HEK293 (cell line): ENCODE measurements around the gene CYP3A7.

Experiments used
- CTCF ChIA-PET: fragments of 350-600 bp; formaldehyde crosslinking; extraction: SDS; loops from one replicate; lab custom pipeline; 2021; ENCODE audit warnings: antibody characterized with exemption; lab: Yijun Ruan, JAX
- POLR2A ChIA-PET: fragments of 300-600 bp; formaldehyde crosslinking; extraction: SDS; loops from one replicate; lab custom pipeline; 2020; ENCODE audit warnings: antibody characterized with exemption, inconsistent platforms; lab: Yijun Ruan, JAX
- H3K27ac ChIP-seq: fragments of 200-500 bp; sonication (Bioruptor generic); 2 replicates; pipeline ENCODE4 v1.5.1; 2014; ENCODE audit warnings: low read depth, low read length, control low read depth, inconsistent platforms; ENCODE audit errors: extremely low read depth
- H3K36me3 ChIP-seq, 2 experiments: fragments of 200-500 bp in 1 of 2; sonication (Bioruptor generic) in 1 of 2; 1 replicate in 1 of 2; 2 replicates in 1 of 2; pipeline ENCODE4 v1.5.1; 2014 to 2017; ENCODE audit warnings: inconsistent platforms in 2 of 2, low read length in 2 of 2; ENCODE audit not compliant: control insufficient read depth in 2 of 2, insufficient read depth in 1 of 2
- H3K4me1 ChIP-seq: fragments of 200-500 bp; sonication (Bioruptor generic); 2 replicates; pipeline ENCODE4 v1.5.1; 2014; ENCODE audit warnings: mild to moderate bottlenecking, low read length, inconsistent platforms; ENCODE audit not compliant: control insufficient read depth, insufficient read depth
- H3K4me3 ChIP-seq: 2 replicates; pipeline ENCODE4 v1.5.1; 2011; ENCODE audit warnings: low read depth, mild to moderate bottlenecking, control low read depth, low read length, moderate library complexity
- H3K9me3 ChIP-seq: fragments of 200-500 bp; sonication (Bioruptor generic); 2 replicates; pipeline ENCODE4 v1.5.1; 2014; ENCODE audit warnings: low read depth, low read length, inconsistent platforms; ENCODE audit not compliant: control insufficient read depth, insufficient read depth
- TCF7L2 ChIP-seq: IDR thresholded peaks from 2 replicates; pipeline ENCODE4 v1.6.1; 2011; ENCODE audit warnings: low read depth, mild to moderate bottlenecking, inconsistent platforms, low read length, moderate library complexity, borderline replicate concordance
- ZBTB6 ChIP-seq: fragments of 450-650 bp; formaldehyde crosslinking; IDR thresholded peaks from 2 replicates; pipeline ENCODE4 v1.5.1; 2017; ENCODE audit warnings: missing biosample characterization, missing genetic modification characterization
- ZFP69B ChIP-seq: fragments of 450-650 bp; formaldehyde crosslinking; IDR thresholded peaks from 2 replicates; pipeline ENCODE4 v1.5.1; 2016; ENCODE audit warnings: missing biosample characterization, missing genetic modification characterization
- ZNF248 ChIP-seq: fragments of 450-650 bp; formaldehyde crosslinking; IDR thresholded peaks from 2 replicates; pipeline ENCODE4 v1.5.1; 2017; ENCODE audit warnings: missing biosample characterization, missing genetic modification characterization
- ZNF548 ChIP-seq: fragments of 450-650 bp; formaldehyde crosslinking; IDR thresholded peaks from 2 replicates; pipeline ENCODE4 v1.5.1; 2016; ENCODE audit warnings: missing biosample characterization, missing genetic modification characterization
- ZNF560 ChIP-seq: fragments of 450-650 bp; formaldehyde crosslinking; IDR thresholded peaks from 2 replicates; pipeline ENCODE4 v1.5.1; 2017; ENCODE audit warnings: missing biosample characterization, missing genetic modification characterization, borderline replicate concordance
- ZNF624 ChIP-seq: fragments of 450-650 bp; formaldehyde crosslinking; IDR thresholded peaks from 2 replicates; pipeline ENCODE4 v1.5.1; 2017; ENCODE audit warnings: missing biosample characterization, missing genetic modification characterization
- ZNF677 ChIP-seq: fragments of 450-650 bp; IDR thresholded peaks from 2 replicates; pipeline ENCODE4 v1.5.0; 2018; ENCODE audit warnings: missing biosample characterization, mild to moderate bottlenecking, missing genetic modification characterization, moderate library complexity
- ZNF707 ChIP-seq: fragments of 450-650 bp; formaldehyde crosslinking; IDR thresholded peaks from 2 replicates; pipeline ENCODE4 v1.5.1; 2016; ENCODE audit warnings: missing biosample characterization, missing genetic modification characterization
- ZNF843 ChIP-seq: fragments of 450-650 bp; formaldehyde crosslinking; IDR thresholded peaks from 2 replicates; pipeline ENCODE4 v1.5.1; 2016; ENCODE audit warnings: missing biosample characterization, missing genetic modification characterization
- ZSCAN16 ChIP-seq: fragments of 450-650 bp; formaldehyde crosslinking; IDR thresholded peaks from 2 replicates; pipeline ENCODE4 v1.5.1; 2016; ENCODE audit warnings: missing biosample characterization, missing genetic modification characterization
- TF ChIP-seq, protein P1 (sequence below): fragments of 450-650 bp; formaldehyde crosslinking; IDR thresholded peaks from 2 replicates; pipeline ENCODE4 v1.5.1; 2016; ENCODE audit warnings: missing biosample characterization, missing genetic modification characterization
- TF ChIP-seq, protein P2 (sequence below): fragments of 450-650 bp; formaldehyde crosslinking; optimal IDR thresholded peaks from 2 replicates; pipeline ENCODE3; 2016; ENCODE audit warnings: missing biosample characterization, mild to moderate bottlenecking, missing genetic modification characterization
- TF ChIP-seq, protein P3 (sequence below): fragments of 450-650 bp; formaldehyde crosslinking; IDR thresholded peaks from 2 replicates; pipeline ENCODE4 v1.5.1; 2017; ENCODE audit warnings: missing biosample characterization, missing genetic modification characterization
- TF ChIP-seq, protein P4 (sequence below): sonication (generic); formaldehyde crosslinking; IDR thresholded peaks from 2 replicates; pipeline ENCODE4 v1.8.1; 2022; ENCODE audit warnings: mild to moderate bottlenecking, moderate library complexity, missing genetic modification reagents

CYP3A7 gene

DNA sequence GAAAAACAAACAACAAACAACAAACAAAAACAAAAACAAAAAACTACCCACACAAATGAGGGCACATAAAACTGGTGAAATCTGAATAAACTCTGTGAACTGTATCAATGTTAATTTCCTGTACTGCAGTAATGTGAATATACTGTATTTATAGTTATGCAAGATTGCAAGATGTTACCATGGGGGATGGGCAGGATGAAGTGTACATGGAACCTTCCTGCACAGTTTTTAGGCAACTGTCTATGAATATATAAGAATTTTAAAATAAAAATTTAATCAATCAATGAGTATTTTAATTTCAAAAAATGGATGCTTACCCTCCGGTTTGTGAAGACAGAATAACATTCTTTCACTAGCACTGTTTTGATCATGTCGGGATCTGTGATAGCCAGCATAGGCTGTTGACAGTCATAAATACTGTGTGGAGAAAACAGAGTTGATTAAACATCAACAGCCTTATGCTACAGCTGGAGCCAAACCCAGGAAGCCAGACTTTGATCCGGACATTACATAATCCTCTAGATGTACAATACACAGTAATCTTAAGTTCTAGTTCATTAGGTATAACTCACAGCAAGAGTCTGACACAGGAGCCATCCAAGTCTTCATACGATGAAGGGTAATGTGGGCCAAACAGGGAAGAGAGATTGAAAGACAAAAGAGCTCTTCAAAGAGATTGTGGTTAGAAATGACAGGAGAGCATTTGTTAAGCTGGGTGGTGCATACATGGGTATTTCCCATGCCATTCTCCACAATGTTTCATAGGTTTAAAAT is 14.8 kb downstream of the CYP3A7 start (continued):
- TF ChIP-seq, protein P1, sequence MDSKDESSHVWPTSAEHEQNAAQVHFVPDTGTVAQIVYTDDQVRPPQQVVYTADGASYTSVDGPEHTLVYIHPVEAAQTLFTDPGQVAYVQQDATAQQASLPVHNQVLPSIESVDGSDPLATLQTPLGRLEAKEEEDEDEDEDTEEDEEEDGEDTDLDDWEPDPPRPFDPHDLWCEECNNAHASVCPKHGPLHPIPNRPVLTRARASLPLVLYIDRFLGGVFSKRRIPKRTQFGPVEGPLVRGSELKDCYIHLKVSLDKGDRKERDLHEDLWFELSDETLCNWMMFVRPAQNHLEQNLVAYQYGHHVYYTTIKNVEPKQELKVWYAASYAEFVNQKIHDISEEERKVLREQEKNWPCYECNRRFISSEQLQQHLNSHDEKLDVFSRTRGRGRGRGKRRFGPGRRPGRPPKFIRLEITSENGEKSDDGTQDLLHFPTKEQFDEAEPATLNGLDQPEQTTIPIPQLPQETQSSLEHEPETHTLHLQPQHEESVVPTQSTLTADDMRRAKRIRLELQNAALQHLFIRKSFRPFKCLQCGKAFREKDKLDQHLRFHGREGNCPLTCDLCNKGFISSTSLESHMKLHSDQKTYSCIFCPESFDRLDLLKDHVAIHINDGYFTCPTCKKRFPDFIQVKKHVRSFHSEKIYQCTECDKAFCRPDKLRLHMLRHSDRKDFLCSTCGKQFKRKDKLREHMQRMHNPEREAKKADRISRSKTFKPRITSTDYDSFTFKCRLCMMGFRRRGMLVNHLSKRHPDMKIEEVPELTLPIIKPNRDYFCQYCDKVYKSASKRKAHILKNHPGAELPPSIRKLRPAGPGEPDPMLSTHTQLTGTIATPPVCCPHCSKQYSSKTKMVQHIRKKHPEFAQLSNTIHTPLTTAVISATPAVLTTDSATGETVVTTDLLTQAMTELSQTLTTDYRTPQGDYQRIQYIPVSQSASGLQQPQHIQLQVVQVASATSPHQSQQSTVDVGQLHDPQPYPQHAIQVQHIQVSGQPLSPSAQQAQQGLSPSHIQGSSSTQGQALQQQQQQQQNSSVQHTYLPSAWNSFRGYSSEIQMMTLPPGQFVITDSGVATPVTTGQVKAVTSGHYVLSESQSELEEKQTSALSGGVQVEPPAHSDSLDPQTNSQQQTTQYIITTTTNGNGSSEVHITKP, result no peak
- TF ChIP-seq ZNF248 (tag by site-specific recombination) (no peak), ZNF707 (no peak), ZBTB6 (tag by site-specific recombination) (no peak), ZNF560 (no peak), ZNF548 (no peak)

DNA sequence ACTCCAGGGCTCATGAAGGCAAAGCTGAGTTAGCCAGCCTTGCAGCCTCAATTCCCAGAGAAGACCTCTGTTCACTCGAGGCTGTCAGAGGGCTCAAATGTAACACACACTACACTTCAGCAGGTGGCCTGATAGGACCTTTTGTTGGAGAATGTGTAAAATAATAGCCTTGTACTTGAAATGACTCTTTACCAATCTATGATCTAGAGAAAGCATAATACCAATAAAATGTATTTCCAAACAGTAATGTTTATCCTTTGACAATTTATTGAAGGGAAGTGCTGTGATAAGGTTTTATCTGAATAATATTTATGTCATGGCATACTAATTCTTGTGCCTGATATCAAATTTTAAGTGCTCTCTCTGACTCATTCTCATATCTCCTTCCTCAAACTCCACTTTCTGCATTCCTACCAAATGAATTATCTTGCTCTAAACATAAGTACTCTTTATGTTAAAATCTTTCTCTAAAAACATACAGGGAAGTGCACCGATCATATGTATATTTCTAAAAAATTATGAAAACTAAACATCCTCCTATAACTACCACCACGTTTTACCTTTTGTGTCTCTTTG is 20.9 kb downstream of the CYP3A7 start:
- TF ChIP-seq TCF7L2 (no peak), ZNF677 (tag by site-specific recombination) (no peak), ZSCAN16 (tag by site-specific recombination) (no peak), ZNF843 (no peak)
- TF ChIP-seq, protein P2, sequence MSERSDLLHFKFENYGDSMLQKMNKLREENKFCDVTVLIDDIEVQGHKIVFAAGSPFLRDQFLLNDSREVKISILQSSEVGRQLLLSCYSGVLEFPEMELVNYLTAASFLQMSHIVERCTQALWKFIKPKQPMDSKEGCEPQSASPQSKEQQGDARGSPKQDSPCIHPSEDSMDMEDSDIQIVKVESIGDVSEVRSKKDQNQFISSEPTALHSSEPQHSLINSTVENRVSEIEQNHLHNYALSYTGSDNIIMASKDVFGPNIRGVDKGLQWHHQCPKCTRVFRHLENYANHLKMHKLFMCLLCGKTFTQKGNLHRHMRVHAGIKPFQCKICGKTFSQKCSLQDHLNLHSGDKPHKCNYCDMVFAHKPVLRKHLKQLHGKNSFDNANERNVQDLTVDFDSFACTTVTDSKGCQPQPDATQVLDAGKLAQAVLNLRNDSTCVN, result no peak
- TF ChIP-seq, protein P3, sequence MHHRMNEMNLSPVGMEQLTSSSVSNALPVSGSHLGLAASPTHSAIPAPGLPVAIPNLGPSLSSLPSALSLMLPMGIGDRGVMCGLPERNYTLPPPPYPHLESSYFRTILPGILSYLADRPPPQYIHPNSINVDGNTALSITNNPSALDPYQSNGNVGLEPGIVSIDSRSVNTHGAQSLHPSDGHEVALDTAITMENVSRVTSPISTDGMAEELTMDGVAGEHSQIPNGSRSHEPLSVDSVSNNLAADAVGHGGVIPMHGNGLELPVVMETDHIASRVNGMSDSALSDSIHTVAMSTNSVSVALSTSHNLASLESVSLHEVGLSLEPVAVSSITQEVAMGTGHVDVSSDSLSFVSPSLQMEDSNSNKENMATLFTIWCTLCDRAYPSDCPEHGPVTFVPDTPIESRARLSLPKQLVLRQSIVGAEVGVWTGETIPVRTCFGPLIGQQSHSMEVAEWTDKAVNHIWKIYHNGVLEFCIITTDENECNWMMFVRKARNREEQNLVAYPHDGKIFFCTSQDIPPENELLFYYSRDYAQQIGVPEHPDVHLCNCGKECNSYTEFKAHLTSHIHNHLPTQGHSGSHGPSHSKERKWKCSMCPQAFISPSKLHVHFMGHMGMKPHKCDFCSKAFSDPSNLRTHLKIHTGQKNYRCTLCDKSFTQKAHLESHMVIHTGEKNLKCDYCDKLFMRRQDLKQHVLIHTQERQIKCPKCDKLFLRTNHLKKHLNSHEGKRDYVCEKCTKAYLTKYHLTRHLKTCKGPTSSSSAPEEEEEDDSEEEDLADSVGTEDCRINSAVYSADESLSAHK (tag by site-specific recombination), result no peak
- Histone ChIP-seq H3K27ac (no peak overlapping the region), H3K9me3 (no peaks in the 10 kb centered on the region), H3K4me3 (no peak overlapping the region), H3K4me1 (no peaks in the 10 kb centered on the region), H3K36me3 (no peaks in the 10 kb centered on the region)
- ChIA-PET POLR2A (no interaction called here), CTCF (no interaction called here)

GRCh38 chr7:99709838-99710578 is 25.0 kb downstream of the CYP3A7 start:
- ChIA-PET CTCF (no interaction called here), POLR2A (no interaction called here)
- H3K9me3 ChIP-seq, result no peaks in the 10 kb centered on the region
- no peaks in the 10 kb centered on the region for H3K36me3 ChIP-seq
- no peak overlapping the region for H3K4me3 ChIP-seq
- TF ChIP-seq ZFP69B (tag by site-specific recombination) (no peak), ZNF624 (tag by site-specific recombination) (no peak)
- TF ChIP-seq, protein P4, sequence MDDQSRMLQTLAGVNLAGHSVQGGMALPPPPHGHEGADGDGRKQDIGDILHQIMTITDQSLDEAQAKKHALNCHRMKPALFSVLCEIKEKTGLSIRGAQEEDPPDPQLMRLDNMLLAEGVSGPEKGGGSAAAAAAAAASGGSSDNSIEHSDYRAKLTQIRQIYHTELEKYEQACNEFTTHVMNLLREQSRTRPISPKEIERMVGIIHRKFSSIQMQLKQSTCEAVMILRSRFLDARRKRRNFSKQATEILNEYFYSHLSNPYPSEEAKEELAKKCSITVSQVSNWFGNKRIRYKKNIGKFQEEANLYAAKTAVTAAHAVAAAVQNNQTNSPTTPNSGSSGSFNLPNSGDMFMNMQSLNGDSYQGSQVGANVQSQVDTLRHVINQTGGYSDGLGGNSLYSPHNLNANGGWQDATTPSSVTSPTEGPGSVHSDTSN (CRISPR knock-in tag), result no peak
- H3K27ac ChIP-seq, result no peak overlapping the region
- no peaks in the 10 kb centered on the region for H3K4me1 ChIP-seq
